HCT116 (cell line): Measurements from ENCODE around the gene GFOD2.

ENCODE experiments used
- CEBPB ChIP-seq: IDR thresholded peaks from 2 replicates; pipeline ENCODE4 v1.6.1; 2012; ENCODE audit warnings: low read depth
- CTCF ChIP-seq, 3 experiments: fragments of 200-600 bp in 1 of 3; sonication (generic) in 1 of 3; IDR thresholded peaks in 2 of 3; conservative IDR thresholded peaks in 1 of 3; 2 replicates each; pipeline ENCODE4 v1.5.1; 2012 to 2017; ENCODE audit warnings: low read depth in 2 of 3, low read length in 2 of 3, antibody characterized with exemption in 1 of 3, borderline replicate concordance in 1 of 3, control low read depth in 1 of 3, mild to moderate bottlenecking in 1 of 3, mixed read lengths in 1 of 3, mixed run types in 1 of 3, moderate library complexity in 1 of 3; ENCODE audit not compliant: insufficient read depth in 1 of 3
- EZH2 ChIP-seq: fragments of 200-600 bp; sonication (generic); IDR thresholded peaks from 2 replicates; pipeline ENCODE4 v1.6.1; 2017; ENCODE audit warnings: antibody characterized with exemption, mixed run types
- EZH2phosphoT487 ChIP-seq: fragments of 200-600 bp; IDR thresholded peaks from 2 replicates; pipeline ENCODE4 v1.6.1; 2018; ENCODE audit warnings: antibody characterized with exemption, borderline replicate concordance
- JUND ChIP-seq: IDR thresholded peaks from 2 replicates; pipeline ENCODE4 v1.6.1; 2012
- MAX ChIP-seq: IDR thresholded peaks from 2 replicates; pipeline ENCODE4 v1.6.1; 2012
- POLR2A ChIP-seq: IDR thresholded peaks from 2 replicates; pipeline ENCODE4 v1.7.0; 2011; ENCODE audit warnings: borderline replicate concordance; ENCODE audit not compliant: insufficient read depth, insufficient read length; ENCODE audit errors: extremely low read depth
- POLR2AphosphoS5 ChIP-seq: IDR thresholded peaks from 2 replicates; pipeline ENCODE4 v1.6.1; 2011; ENCODE audit warnings: mild to moderate bottlenecking, low read depth, low read length, moderate library complexity
- RAD21 ChIP-seq: IDR thresholded peaks from 2 replicates; pipeline ENCODE4 v1.6.1; 2012; ENCODE audit warnings: low read depth, mild to moderate bottlenecking
- TCF7L2 ChIP-seq: IDR thresholded peaks from 2 replicates; pipeline ENCODE4 v1.7.0; 2011; ENCODE audit warnings: borderline replicate concordance, inconsistent platforms; ENCODE audit not compliant: insufficient read depth, insufficient read length; ENCODE audit errors: extremely low read depth
- ZNF274 ChIP-seq: fragments of 200-500 bp; sonication (Bioruptor generic); IDR thresholded peaks from 2 replicates; pipeline ENCODE4 v1.6.1; 2014; ENCODE audit warnings: mild to moderate bottlenecking, low read depth, low read length, inconsistent platforms

- TF ChIP-seq CTCF (IDR thresholded peaks at IDR 0.05 in 2 of 3, conservative IDR thresholded peaks at IDR 0.05 in 1 of 3; ENCODE audit: borderline replicate concordance in 1 of 3, insufficient read depth in 1 of 3, low read depth in 2 of 3, low read length in 2 of 3) (no peak), MAX (no peak), EZH2phosphoT487 (no peak), JUND (no peak), POLR2A (no peak), CEBPB (no peak), ZNF274 (no peak), RAD21 (no peak), TCF7L2 (no peak), POLR2AphosphoS5 (no peak), EZH2 (no peak)
These were observed 12.1 kb upstream of the GFOD2 start for GRCh38 chr16:67731071-67731752.
